Loucy (cell line): ENCODE results near the gene IL1RAPL2.

Experiments
- H2AFZ ChIP-seq: fragments of 200-600 bp; sonication (generic); 2 replicates; pipeline ENCODE4 v1.6.0; 2016; ENCODE audit warnings: antibody characterized with exemption, mild to moderate bottlenecking, low read length, moderate library complexity
- H3F3A ChIP-seq: fragments of 200-600 bp; 2 replicates; pipeline ENCODE4 v1.6.0; 2016; ENCODE audit warnings: antibody characterized with exemption, low read depth, mild to moderate bottlenecking
- H3K27me3 ChIP-seq: fragments of 200-600 bp; sonication (generic); 2 replicates; pipeline ENCODE4 v1.6.1; 2014; ENCODE audit warnings: low read length, mild to moderate bottlenecking; ENCODE audit not compliant: insufficient read depth, poor library complexity, severe bottlenecking
- H3K36me3 ChIP-seq: fragments of 200-600 bp; sonication (generic); 2 replicates; pipeline ENCODE4 v1.6.1; 2016; ENCODE audit warnings: low read length; ENCODE audit not compliant: insufficient read depth
- H3K4me1 ChIP-seq: fragments of 200-600 bp; sonication (generic); 2 replicates; pipeline ENCODE4 v1.5.1; 2014; ENCODE audit warnings: low read length, mild to moderate bottlenecking; ENCODE audit not compliant: insufficient read depth, poor library complexity, severe bottlenecking
- H3K4me2 ChIP-seq: fragments of 200-600 bp; sonication (generic); 2 replicates; pipeline ENCODE4 v1.6.0; 2014; ENCODE audit warnings: antibody characterized with exemption, low read length, low read depth, mild to moderate bottlenecking; ENCODE audit not compliant: poor library complexity, severe bottlenecking
- H3K4me3 ChIP-seq: fragments of 200-600 bp; sonication (generic); 2 replicates; pipeline ENCODE4 v1.5.1; 2014; ENCODE audit warnings: low read length, mild to moderate bottlenecking, mixed read lengths; ENCODE audit not compliant: poor library complexity, severe bottlenecking
- H3K79me2 ChIP-seq: fragments of 200-600 bp; sonication (generic); 2 replicates; pipeline ENCODE4 v1.6.1; 2014; ENCODE audit warnings: low read length; ENCODE audit not compliant: insufficient read depth
- H3K9ac ChIP-seq: fragments of 200-600 bp; sonication (generic); 2 replicates; pipeline ENCODE4 v1.6.0; 2014; ENCODE audit warnings: mild to moderate bottlenecking, low read depth, low read length, moderate library complexity; ENCODE audit not compliant: poor library complexity, severe bottlenecking
- H3K9me2 ChIP-seq: fragments of 200-600 bp; sonication (generic); replicated peaks from 2 replicates; pipeline ENCODE4 v1.6.1; 2016; ENCODE audit warnings: low read depth, low read length, mixed read lengths
- H3K9me3 ChIP-seq: fragments of 200-600 bp; sonication (generic); 2 replicates; pipeline ENCODE4 v1.6.1; 2014; ENCODE audit warnings: mild to moderate bottlenecking, antibody characterized with exemption, low read length, low read depth; ENCODE audit not compliant: insufficient read depth
- H4K20me1 ChIP-seq: fragments of 200-600 bp; sonication (generic); 2 replicates; pipeline ENCODE4 v1.6.0; 2014; ENCODE audit warnings: antibody characterized with exemption, low read length, mild to moderate bottlenecking; ENCODE audit not compliant: insufficient read depth, poor library complexity, severe bottlenecking
- CTCF ChIP-seq: fragments of 200-600 bp; sonication (generic); conservative IDR thresholded peaks from 2 replicates; pipeline ENCODE4 v1.5.1; 2014; ENCODE audit warnings: mild to moderate bottlenecking, antibody characterized with exemption, low read length
- EZH2phosphoT487 ChIP-seq: fragments of 200-600 bp; IDR thresholded peaks from 2 replicates; pipeline ENCODE4 v1.6.1; 2018; ENCODE audit warnings: antibody characterized with exemption, mild to moderate bottlenecking, moderate library complexity, borderline replicate concordance

IL1RAPL2 gene

GRCh38 chrX:105703876-105704275, 1137.9 kb downstream of the IL1RAPL2 start:
- Histone ChIP-seq H3K4me2 (no peak overlapping the region), H2AFZ (no peak overlapping the region), H3K36me3 (no peaks in the 10 kb centered on the region), H3K9ac (no peak overlapping the region), H3F3A (no peaks in the 10 kb centered on the region), H3K79me2 (no peaks in the 10 kb centered on the region), H3K27me3 (no peaks in the 10 kb centered on the region), H3K9me3 (no peaks in the 10 kb centered on the region), H3K4me3 (no peak overlapping the region), H4K20me1 (no peaks in the 10 kb centered on the region), H3K4me1 (no peaks in the 10 kb centered on the region), H3K9me2 (no peaks in the 10 kb centered on the region)
- TF ChIP-seq EZH2phosphoT487: no peak
- no peak for TF ChIP-seq CTCF

- TF ChIP-seq CTCF (no peak), EZH2phosphoT487 (no peak)
- no peaks in the 10 kb centered on the region for H3K27me3 ChIP-seq
- H3K79me2 ChIP-seq: no peaks in the 10 kb centered on the region
Measured at GRCh38 chrX:105706041-105706440, 1140.0 kb downstream of the IL1RAPL2 start.

GRCh38 chrX:105711805-105712204, 1145.8 kb downstream of the IL1RAPL2 start:
- Histone ChIP-seq H3K9me2 (no peaks in the 10 kb centered on the region), H3F3A (no peaks in the 10 kb centered on the region), H4K20me1 (no peaks in the 10 kb centered on the region), H3K9ac (no peak overlapping the region), H3K27me3 (no peaks in the 10 kb centered on the region), H3K4me1 (no peaks in the 10 kb centered on the region), H3K4me2 (no peak overlapping the region), H3K4me3 (no peak overlapping the region), H2AFZ (no peak overlapping the region), H3K36me3 (no peaks in the 10 kb centered on the region), H3K79me2 (no peaks in the 10 kb centered on the region), H3K9me3 (no peaks in the 10 kb centered on the region)
- TF ChIP-seq CTCF: no peak
- no peak for TF ChIP-seq EZH2phosphoT487

More at GRCh38 chrX:105706041-105706440, 1140.0 kb downstream of the IL1RAPL2 start:
- H3K4me3 ChIP-seq: no peak overlapping the region
- H3K9me3 ChIP-seq: no peaks in the 10 kb centered on the region
- no peaks in the 10 kb centered on the region for H3K9me2 ChIP-seq
- no peaks in the 10 kb centered on the region for H4K20me1 ChIP-seq
- no peak overlapping the region for H3K9ac ChIP-seq
- no peak overlapping the region for H2AFZ ChIP-seq
- H3F3A ChIP-seq: no peaks in the 10 kb centered on the region
- H3K4me2 ChIP-seq: no peak overlapping the region
- no peaks in the 10 kb centered on the region for H3K36me3 ChIP-seq
- no peaks in the 10 kb centered on the region for H3K4me1 ChIP-seq
